Lower lobe of right lung (tissue), 2 donors: ENCODE results near the gene TSPOAP1. TPM values are rescaled to one million over a fixed set of nuclear protein-coding genes. Genes with fewer than 3 reads are reported as not detected.

Experiments used
- ATAC-seq, 2 donors: fragments of 200-7000 bp; cut with Tn5 transposase; one replicate each; pipeline ENCODE4 v1.9.1; 2020 to 2022; ENCODE audit warnings: mild to moderate bottlenecking in 2 of 2, moderate library complexity in 2 of 2
- DNase-seq: peaks from one replicate; pipeline ENCODE4 v3.0.0-alpha.2; 2020
- H3K27ac ChIP-seq: fragments of 200-600 bp; one replicate; pipeline ENCODE4 v1.8.0; 2022
- H3K27me3 ChIP-seq: fragments of 200-600 bp; one replicate; pipeline ENCODE4 v1.8.0; 2022; ENCODE audit warnings: low read depth
- H3K36me3 ChIP-seq: fragments of 200-600 bp; one replicate; pipeline ENCODE4 v1.8.0; 2022; ENCODE audit warnings: mild to moderate bottlenecking
- H3K4me1 ChIP-seq: fragments of 200-600 bp; one replicate; pipeline ENCODE4 v1.8.0; 2022
- H3K4me3 ChIP-seq: fragments of 200-600 bp; one replicate; pipeline ENCODE4 v1.8.0; 2022; ENCODE audit warnings: mild to moderate bottlenecking
- H3K9me3 ChIP-seq: fragments of 200-600 bp; one replicate; pipeline ENCODE4 v1.8.0; 2022
- intact Hi-C: fragments of 100-400 bp; cut with DNase I; formaldehyde crosslinking; loops from one replicate; pipeline ENCODE4 v1.11.0; 2022
- total RNA-seq: library from RNA; stranded (reverse); fragmentation: NEBNext Ultra II Directional; extraction: Animal tissue kit (Norgen Biotek cat#: 25700); gene quantifications from one replicate; pipeline ENCODE4 v1.2.1, GENCODE V29; 2021
- TF ChIP-seq, protein P1 (sequence below): fragments of 200-600 bp; IDR thresholded peaks from one replicate; pipeline ENCODE4 v1.8.0; 2022; ENCODE audit warnings: antibody characterized with exemption, mild to moderate bottlenecking
- donor health status: DM: no; HTN: yes; CAD: no; lungs with severe emphysema.

TSPOAP1 gene
- total RNA-seq, 1 donor from 2014 or later, result 20.2 TPM

- Histone ChIP-seq H3K36me3 (no peaks in the 10 kb centered on the region), H3K27me3 (peaks cover 13% of the 10 kb centered on the region), H3K9me3 (no peaks in the 10 kb centered on the region), H3K4me1 (no peaks in the 10 kb centered on the region), H3K4me3 (no peak overlapping the region), H3K27ac (no peak overlapping the region)
- peak; percentile 59 for DNase-seq
- TF ChIP-seq, protein P1, sequence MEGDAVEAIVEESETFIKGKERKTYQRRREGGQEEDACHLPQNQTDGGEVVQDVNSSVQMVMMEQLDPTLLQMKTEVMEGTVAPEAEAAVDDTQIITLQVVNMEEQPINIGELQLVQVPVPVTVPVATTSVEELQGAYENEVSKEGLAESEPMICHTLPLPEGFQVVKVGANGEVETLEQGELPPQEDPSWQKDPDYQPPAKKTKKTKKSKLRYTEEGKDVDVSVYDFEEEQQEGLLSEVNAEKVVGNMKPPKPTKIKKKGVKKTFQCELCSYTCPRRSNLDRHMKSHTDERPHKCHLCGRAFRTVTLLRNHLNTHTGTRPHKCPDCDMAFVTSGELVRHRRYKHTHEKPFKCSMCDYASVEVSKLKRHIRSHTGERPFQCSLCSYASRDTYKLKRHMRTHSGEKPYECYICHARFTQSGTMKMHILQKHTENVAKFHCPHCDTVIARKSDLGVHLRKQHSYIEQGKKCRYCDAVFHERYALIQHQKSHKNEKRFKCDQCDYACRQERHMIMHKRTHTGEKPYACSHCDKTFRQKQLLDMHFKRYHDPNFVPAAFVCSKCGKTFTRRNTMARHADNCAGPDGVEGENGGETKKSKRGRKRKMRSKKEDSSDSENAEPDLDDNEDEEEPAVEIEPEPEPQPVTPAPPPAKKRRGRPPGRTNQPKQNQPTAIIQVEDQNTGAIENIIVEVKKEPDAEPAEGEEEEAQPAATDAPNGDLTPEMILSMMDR, result no peak
- intact Hi-C loops, result no loop called here
- ATAC-seq, result peak in 1 of 2 donors; percentile 6
These were observed 48.7 kb downstream of the TSPOAP1 start for GRCh38 chr17:58279736-58280479.

DNA sequence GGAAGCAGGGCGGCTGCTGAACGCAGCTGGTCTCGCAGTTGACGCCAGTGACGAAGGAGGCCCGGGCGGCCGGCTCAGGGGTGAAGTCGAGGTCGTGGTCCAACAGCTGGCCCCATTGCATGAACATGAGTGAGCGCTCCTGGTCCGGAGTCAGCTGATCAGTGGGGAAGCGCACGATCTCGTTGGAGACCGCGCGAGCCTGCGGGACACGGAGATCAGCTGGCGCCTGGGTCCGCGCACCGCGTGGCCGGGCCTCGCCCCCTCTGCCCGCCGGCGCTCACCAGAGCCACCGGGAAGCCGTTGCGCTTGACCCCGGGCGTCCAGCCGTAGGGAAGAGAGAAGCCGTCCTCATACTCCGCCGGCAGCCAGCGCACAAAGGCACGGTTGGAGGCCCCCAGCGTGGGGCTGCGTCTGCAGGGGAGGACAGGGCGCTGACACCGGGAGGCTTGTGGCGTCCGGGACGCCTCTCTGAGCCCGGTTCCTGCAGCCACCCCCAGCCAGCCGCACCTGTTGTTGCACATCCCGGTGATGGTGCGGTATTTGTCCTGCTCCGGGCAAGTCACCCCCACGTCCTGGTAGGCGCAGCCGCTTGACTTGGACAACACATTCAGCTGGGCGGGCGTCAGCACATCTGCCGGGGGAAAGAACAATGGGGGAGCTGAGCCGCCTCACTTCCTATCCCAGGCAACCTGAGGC lies 49.4 kb downstream of the TSPOAP1 start:
- Histone ChIP-seq H3K27me3 (peaks cover 13% of the 10 kb centered on the region), H3K36me3 (no peaks in the 10 kb centered on the region), H3K9me3 (no peaks in the 10 kb centered on the region), H3K4me1 (no peaks in the 10 kb centered on the region), H3K4me3 (peak overlapping the region; percentile 44), H3K27ac (no peak overlapping the region)
- TF ChIP-seq, protein P1, result no peak
- intact Hi-C loops, result no loop called here
- ATAC-seq, result peak; percentile 64 to 71
- DNase-seq, result peak; percentile 70

DNA sequence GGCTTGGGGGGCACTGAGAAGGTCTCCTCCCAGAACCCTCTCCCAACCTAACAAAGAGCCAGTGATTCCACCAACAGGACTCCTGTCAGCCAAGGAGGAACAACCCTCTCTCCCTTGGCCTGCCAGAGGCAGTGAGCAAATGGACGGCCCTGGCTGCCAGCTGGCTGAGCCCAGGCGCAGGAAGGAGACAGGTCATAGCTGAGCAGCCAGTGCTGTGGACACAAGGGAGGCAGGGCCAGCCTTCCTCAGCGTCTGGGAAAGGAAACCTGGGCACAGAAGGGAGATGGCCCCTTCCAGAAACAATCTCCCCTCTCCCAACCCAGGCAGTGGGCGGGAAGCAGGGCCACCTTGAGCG lies 50.0 kb downstream of the TSPOAP1 start:
- Histone ChIP-seq H3K36me3 (no peaks in the 10 kb centered on the region), H3K4me1 (no peaks in the 10 kb centered on the region), H3K9me3 (no peaks in the 10 kb centered on the region), H3K4me3 (peak overlapping the region; percentile 44), H3K27ac (no peak overlapping the region), H3K27me3 (peaks cover 13% of the 10 kb centered on the region)
- TF ChIP-seq, protein P1, result no peak
- intact Hi-C loops, result no loop called here
- DNase-seq (no peak), ATAC-seq (peak; percentile 50 to 57)

DNA sequence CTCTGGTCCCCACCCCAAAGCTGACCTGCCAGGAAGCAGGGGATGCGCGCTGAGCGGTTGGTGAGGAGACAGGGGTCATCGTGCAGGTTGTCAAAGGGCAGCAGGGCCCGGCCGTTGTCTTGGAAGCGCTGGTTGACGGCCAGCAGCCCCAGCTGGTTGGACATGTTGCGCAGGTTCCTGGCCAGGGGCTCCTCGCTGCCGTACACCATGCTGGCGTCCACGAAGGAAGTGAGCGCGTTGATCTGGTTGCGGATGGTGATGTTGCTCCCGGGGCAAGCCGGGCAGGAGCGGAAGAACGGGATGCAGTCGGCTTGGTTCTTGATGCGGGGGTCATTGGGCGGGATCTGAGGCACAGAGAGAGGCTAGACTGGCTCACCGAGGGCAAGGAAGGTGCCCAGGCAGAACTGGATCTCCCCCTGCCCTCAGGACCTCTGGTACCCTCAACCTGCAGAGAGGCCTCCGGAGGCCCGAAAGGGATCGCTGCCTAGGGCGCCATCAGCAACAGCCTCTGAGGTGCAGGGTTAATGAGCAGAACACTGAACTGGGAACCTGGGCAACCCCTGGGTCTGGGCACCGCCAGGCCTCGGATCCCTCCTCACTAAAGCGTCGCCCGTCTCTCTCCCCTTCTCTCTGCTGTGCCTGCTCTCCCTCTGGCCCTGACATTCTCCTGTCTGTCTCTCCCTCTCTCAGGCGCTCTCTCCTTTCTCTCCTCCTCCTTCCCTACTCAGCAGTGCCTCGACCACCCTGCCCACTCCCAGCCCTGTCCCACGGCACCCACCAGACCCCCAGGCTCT lies 50.6 kb downstream of the TSPOAP1 start:
- intact Hi-C loops, result no loop called here
- peak in 1 of 2 donors; percentile 8 for ATAC-seq
- peaks cover 13% of the 10 kb centered on the region for H3K27me3 ChIP-seq
- no peaks in the 10 kb centered on the region for H3K9me3 ChIP-seq
- H3K27ac ChIP-seq, result no peak overlapping the region
- H3K4me3 ChIP-seq, result no peak overlapping the region
- H3K4me1 ChIP-seq, result no peaks in the 10 kb centered on the region
- DNase-seq, result no peak
- TF ChIP-seq, protein P1, result no peak
- H3K36me3 ChIP-seq, result no peaks in the 10 kb centered on the region

DNA sequence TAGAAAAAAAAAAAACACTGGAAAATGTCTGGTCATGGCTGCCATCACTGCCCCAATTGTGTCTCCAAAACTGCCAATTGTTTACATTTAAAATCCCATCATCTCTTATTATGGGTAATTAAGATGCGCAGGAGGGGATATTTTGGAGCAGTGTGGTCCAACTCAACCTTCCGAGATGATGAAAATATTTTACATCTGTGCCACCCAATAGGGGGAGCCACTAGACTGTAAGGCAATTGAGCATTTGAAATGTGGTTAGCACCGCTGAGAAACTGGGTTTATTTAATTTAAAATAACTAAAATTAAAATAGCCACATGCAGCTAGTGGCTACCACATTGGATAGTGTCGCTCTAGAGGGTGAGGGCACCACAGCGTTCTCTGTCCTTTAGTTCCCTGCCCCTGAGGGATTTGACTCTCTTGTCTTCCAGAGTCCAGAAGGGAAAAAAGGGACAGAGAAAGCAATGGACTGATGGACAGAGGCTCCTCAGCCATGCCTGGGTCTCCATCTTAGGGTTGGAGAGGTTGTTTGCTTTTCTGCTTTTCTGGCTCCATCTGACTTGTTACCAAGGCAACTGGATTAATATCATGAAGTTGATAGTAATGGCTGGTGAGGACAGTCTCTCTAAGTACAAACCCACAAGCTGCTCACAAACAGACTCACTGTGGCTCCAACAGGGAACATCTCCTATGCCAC lies 51.3 kb downstream of the TSPOAP1 start:
- no peaks in the 10 kb centered on the region for H3K4me1 ChIP-seq
- peaks cover 13% of the 10 kb centered on the region for H3K27me3 ChIP-seq
- no peaks in the 10 kb centered on the region for H3K9me3 ChIP-seq
- no peak overlapping the region for H3K27ac ChIP-seq
- H3K36me3 ChIP-seq, result no peaks in the 10 kb centered on the region
- intact Hi-C loops, result no loop called here
- no peak overlapping the region for H3K4me3 ChIP-seq
- ATAC-seq (no peak), DNase-seq (no peak)
- TF ChIP-seq, protein P1, result peak; percentile 29
